ENCODE data around the gene CHURC1. TPM values are rescaled to one million over a fixed set of nuclear protein-coding genes. Genes with fewer than 3 reads are reported as not detected.

CHURC1 gene
- polyA plus RNA-seq, 1 donor, result 42.3 TPM

DNA sequence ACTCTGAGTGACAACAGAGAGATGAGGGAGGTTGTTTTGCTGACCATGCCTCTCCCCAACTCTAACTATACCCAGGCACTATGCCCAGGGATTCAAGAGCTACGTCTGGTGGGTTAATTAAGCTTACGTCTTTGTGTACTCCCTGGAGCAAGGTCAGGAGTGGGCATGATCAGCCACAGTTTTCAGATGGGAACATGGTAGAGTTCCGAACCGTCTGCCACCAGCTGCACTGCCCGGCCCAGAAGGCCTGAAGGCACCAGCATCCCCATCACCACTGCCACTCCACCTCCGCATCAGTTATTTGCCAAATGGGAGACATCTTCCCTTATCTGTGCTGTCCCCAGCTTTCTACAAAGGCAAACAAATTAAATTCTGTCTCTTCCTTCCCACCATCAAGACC is 39.4 kb downstream of the CHURC1 start:
- no peak overlapping the region for H3K4me3 ChIP-seq (ENCODE audit: low read length)
- no peaks in the 10 kb centered on the region for H3K27me3 ChIP-seq (ENCODE audit: control insufficient read depth, insufficient read depth, low read length)
- H3K4me1 ChIP-seq (ENCODE audit: control insufficient read depth, insufficient read depth, low read length), result peaks cover 2% of the 10 kb centered on the region
- H3K36me3 ChIP-seq (ENCODE audit: control insufficient read depth, insufficient read depth, low read length), result peaks cover 32% of the 10 kb centered on the region
- H3K27ac ChIP-seq (ENCODE audit: low read length), result no peak overlapping the region
- DNase-seq, result no peak
- no CpG with 5 or more reads among the region's 6 CpGs for WGBS (ENCODE audit: insufficient coverage, low lambda C conversion rate)
- no peaks in the 10 kb centered on the region for H3K9me3 ChIP-seq (ENCODE audit: control insufficient read depth, low read depth, low read length)

DNA sequence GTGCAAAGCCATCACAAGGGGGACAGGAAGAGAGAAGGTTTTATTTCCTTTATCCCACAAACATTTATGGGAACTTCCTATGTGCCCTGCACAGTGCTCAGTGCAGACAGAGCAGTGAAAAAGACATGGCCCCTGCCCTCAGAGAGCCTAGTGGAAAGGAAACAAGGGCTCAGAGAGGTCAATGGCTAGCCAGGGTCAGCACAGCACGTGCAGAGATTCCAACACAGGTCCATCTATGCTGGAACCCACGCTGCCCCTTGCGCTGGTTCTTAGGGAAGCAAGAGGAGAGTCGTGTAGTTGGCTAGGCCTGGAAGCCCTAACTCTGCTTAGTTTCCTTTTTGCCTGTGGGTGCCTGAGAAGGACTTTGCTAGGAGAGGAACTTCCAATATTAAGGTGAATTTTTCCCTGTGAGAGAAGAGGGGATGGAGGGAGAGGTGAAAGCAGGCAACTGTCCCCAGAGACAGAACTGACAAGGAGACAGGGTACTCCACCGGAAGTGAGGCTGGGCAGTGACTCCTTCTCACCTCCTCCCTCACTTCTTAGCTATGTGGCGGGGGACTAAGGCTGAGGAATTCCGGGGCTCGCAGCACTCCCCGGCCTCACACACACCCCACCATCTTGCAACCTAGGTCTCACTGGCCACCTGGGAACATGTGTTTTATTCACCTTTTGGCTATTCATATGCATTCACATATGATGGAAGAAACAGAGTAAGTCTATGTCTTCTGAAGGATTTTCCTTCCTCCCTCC is 40.4 kb downstream of the CHURC1 start:
- Histone ChIP-seq H3K4me1 (ENCODE audit: control insufficient read depth, insufficient read depth, low read length) (no peaks in the 10 kb centered on the region), H3K36me3 (ENCODE audit: control insufficient read depth, insufficient read depth, low read length) (peaks cover 32% of the 10 kb centered on the region), H3K27me3 (ENCODE audit: control insufficient read depth, insufficient read depth, low read length) (no peaks in the 10 kb centered on the region), H3K9me3 (ENCODE audit: control insufficient read depth, low read depth, low read length) (no peaks in the 10 kb centered on the region), H3K4me3 (ENCODE audit: low read length) (no peak overlapping the region), H3K27ac (ENCODE audit: low read length) (no peak overlapping the region)
- DNase-seq, result no peak
- no CpG with 5 or more reads among the region's 9 CpGs for WGBS (ENCODE audit: insufficient coverage, low lambda C conversion rate)

DNA sequence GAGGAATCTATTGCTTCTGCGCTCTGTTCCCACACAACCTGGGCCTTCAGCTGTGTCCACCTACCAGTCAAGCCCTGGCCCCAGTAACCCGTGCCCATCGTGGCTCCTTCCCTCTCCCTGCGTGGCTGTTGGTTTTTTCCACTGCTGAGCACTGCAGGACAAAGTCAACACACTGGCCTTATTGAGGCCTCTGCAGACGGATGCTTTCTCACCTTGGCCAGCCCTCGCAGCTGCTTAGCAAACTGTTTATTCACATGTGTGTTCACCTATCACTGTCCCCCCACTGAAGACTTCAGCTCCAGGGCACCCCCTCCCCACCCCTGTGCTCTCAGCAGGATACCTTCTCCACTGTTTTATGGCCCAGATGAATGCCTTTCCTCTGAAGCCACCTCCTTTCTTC is 41.0 kb downstream of the CHURC1 start:
- Histone ChIP-seq H3K9me3 (ENCODE audit: control insufficient read depth, low read depth, low read length) (no peaks in the 10 kb centered on the region), H3K27ac (ENCODE audit: low read length) (no peak overlapping the region), H3K36me3 (ENCODE audit: control insufficient read depth, insufficient read depth, low read length) (peaks cover 26% of the 10 kb centered on the region), H3K4me1 (ENCODE audit: control insufficient read depth, insufficient read depth, low read length) (no peaks in the 10 kb centered on the region), H3K4me3 (ENCODE audit: low read length) (no peak overlapping the region), H3K27me3 (ENCODE audit: control insufficient read depth, insufficient read depth, low read length) (no peaks in the 10 kb centered on the region)
- WGBS (ENCODE audit: insufficient coverage, low lambda C conversion rate), result no CpG with 5 or more reads among the region's 6 CpGs
- no peak for DNase-seq

DNA sequence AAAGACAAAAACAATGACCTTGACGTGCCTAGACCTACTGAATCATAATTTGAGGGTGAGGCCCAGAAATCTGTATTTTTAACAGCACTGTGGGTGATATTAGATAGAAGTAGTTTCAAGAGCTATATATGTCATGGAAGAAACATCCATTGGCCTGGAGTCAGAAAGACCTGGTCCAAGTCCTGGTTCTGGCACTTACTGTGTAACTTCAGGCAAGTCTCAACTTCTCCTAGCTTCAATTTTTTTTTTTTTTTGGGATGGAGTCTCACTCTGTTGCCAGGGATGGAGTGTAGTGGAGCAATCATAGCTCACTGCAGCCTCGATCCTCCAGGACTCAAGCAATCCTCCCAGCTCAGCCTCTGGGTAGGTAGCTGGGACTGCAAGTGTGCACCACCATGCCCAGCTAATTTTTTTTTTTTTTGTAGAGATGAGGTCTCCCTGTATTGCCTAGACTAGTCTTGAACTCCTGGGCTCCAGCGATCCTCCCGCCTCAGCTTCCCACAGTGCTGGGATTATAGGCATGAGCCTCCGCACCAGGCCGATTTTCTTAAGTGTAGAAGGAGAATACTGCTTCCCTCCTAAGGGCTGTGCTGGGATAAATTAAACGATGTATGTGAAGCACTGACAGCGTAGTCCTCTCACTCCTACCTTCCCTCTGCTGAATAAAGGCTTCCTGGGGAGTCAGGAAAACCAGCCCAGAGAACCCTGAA is 42.6 kb downstream of the CHURC1 start:
- no CpG with 5 or more reads among the region's 8 CpGs for WGBS (ENCODE audit: insufficient coverage, low lambda C conversion rate)
- H3K36me3 ChIP-seq (ENCODE audit: control insufficient read depth, insufficient read depth, low read length), result peaks cover 11% of the 10 kb centered on the region
- H3K9me3 ChIP-seq (ENCODE audit: control insufficient read depth, low read depth, low read length), result no peaks in the 10 kb centered on the region
- H3K4me1 ChIP-seq (ENCODE audit: control insufficient read depth, insufficient read depth, low read length), result no peaks in the 10 kb centered on the region
- no peak for DNase-seq
- H3K27me3 ChIP-seq (ENCODE audit: control insufficient read depth, insufficient read depth, low read length), result no peaks in the 10 kb centered on the region
- no peak overlapping the region for H3K4me3 ChIP-seq (ENCODE audit: low read length)
- no peak overlapping the region for H3K27ac ChIP-seq (ENCODE audit: low read length)

DNA sequence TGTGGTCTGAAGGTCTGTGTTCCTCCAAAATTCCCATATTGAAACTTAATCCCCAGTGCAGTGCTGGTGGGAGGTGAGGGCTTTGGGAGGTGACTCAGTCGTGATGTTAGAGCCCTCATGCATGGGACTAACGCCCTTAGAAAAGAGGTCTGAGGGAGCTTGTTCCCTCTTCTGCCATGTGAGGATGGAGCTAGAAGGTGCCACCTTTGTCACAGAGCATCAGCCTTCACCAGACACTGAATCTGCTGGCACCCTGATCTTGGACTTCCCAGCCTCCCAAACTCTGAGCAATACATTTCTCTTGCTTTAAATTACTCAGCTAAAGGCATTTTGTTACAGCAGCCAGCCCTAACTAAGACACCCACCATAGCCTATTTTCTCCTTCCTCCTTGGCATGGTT is 43.9 kb downstream of the CHURC1 start:
- H3K9me3 ChIP-seq (ENCODE audit: control insufficient read depth, low read depth, low read length), result no peaks in the 10 kb centered on the region
- H3K36me3 ChIP-seq (ENCODE audit: control insufficient read depth, insufficient read depth, low read length), result peaks cover 11% of the 10 kb centered on the region
- no peak for DNase-seq
- WGBS (ENCODE audit: insufficient coverage, low lambda C conversion rate), result no CpG with 5 or more reads among the region's 2 CpGs
- H3K27ac ChIP-seq (ENCODE audit: low read length), result no peak overlapping the region
- H3K4me1 ChIP-seq (ENCODE audit: control insufficient read depth, insufficient read depth, low read length), result no peaks in the 10 kb centered on the region
- H3K27me3 ChIP-seq (ENCODE audit: control insufficient read depth, insufficient read depth, low read length), result no peaks in the 10 kb centered on the region
- H3K4me3 ChIP-seq (ENCODE audit: low read length), result no peak overlapping the region

DNA sequence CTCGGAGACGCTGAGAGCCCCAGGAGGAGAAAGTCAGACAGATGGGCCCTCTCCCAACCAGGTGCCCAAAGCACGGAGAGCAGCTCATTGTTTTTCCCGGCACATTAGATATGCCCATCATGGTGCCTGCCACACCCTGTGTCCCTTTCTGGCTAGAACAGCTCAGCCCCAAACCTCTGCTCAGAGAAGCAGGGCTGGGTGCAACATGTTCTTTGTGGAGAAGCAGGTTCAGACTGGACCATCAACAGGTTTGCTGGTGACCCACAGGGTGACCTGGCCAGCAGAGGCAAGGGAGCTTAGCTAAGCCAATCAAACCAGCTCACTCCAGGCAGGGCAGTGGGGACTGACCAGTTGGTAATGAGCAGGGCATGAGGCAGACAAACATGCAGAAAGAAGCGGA is 44.5 kb downstream of the CHURC1 start:
- H3K36me3 ChIP-seq (ENCODE audit: control insufficient read depth, insufficient read depth, low read length), result peaks cover 11% of the 10 kb centered on the region
- no CpG with 5 or more reads among the region's 5 CpGs for WGBS (ENCODE audit: insufficient coverage, low lambda C conversion rate)
- no peaks in the 10 kb centered on the region for H3K27me3 ChIP-seq (ENCODE audit: control insufficient read depth, insufficient read depth, low read length)
- DNase-seq, result no peak
- H3K9me3 ChIP-seq (ENCODE audit: control insufficient read depth, low read depth, low read length), result no peaks in the 10 kb centered on the region
- H3K4me3 ChIP-seq (ENCODE audit: low read length), result no peak overlapping the region
- H3K27ac ChIP-seq (ENCODE audit: low read length), result no peak overlapping the region
- no peaks in the 10 kb centered on the region for H3K4me1 ChIP-seq (ENCODE audit: control insufficient read depth, insufficient read depth, low read length)

DNA sequence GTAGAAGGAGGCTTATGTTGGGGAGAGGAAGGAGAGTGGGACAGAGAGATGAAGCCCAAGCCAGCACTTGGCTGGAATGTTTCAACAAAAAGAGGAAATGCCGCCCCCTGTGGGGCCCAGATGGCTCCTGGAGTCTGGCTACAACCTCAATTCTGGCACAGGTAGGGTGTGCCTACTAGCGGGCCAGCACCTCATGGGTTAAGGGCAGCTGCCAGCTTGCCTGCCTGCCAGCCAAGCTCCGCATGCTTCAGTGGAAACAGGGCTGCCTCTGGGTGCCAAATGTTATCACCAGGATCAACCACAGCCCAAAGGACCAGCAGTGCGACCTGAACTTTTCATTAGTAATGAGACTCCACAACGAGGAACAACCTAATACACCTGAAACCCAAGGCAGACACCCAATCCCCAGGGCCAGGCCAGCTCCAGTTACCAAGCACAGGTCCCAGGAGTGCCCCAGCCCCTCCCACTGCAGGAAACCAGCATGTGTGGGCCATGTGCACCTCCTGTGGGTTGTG is 46.6 kb downstream of the CHURC1 start:
- Histone ChIP-seq H3K4me3 (ENCODE audit: low read length) (no peak overlapping the region), H3K27ac (ENCODE audit: low read length) (no peak overlapping the region), H3K4me1 (ENCODE audit: control insufficient read depth, insufficient read depth, low read length) (no peaks in the 10 kb centered on the region), H3K27me3 (ENCODE audit: control insufficient read depth, insufficient read depth, low read length) (no peaks in the 10 kb centered on the region), H3K9me3 (ENCODE audit: control insufficient read depth, low read depth, low read length) (no peaks in the 10 kb centered on the region), H3K36me3 (ENCODE audit: control insufficient read depth, insufficient read depth, low read length) (peaks cover 9% of the 10 kb centered on the region)
- DNase-seq, result no peak
- no CpG with 5 or more reads among the region's 5 CpGs for WGBS (ENCODE audit: insufficient coverage, low lambda C conversion rate)

DNA sequence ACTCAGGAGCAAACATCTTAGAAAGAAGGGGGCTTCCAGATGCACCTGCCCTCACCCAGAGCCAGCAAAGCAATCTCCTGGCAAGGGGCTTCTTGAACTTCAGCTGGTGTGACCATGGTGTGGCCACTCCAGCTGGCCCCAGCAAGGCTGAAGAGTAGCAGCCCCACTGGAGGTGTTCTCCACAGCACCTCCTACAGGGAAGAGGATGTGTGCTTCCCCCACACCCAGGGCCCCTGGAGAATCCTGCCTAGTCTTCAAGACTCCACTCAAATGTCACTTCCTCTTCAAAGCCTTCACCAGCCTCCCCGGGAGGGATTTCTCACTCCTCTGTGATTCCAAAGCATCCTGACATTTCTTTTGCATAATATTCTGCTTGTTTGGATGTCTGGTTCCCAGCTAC is 49.4 kb downstream of the CHURC1 start:
- Histone ChIP-seq H3K27me3 (ENCODE audit: control insufficient read depth, insufficient read depth, low read length) (no peaks in the 10 kb centered on the region), H3K4me3 (ENCODE audit: low read length) (no peak overlapping the region), H3K4me1 (ENCODE audit: control insufficient read depth, insufficient read depth, low read length) (no peaks in the 10 kb centered on the region), H3K27ac (ENCODE audit: low read length) (no peak overlapping the region), H3K36me3 (ENCODE audit: control insufficient read depth, insufficient read depth, low read length) (peaks cover 7% of the 10 kb centered on the region), H3K9me3 (ENCODE audit: control insufficient read depth, low read depth, low read length) (no peaks in the 10 kb centered on the region)
- DNase-seq, result no peak
- 100% methylated on average over 1 of the region's 1 CpG for WGBS (ENCODE audit: insufficient coverage, low lambda C conversion rate)

DNA sequence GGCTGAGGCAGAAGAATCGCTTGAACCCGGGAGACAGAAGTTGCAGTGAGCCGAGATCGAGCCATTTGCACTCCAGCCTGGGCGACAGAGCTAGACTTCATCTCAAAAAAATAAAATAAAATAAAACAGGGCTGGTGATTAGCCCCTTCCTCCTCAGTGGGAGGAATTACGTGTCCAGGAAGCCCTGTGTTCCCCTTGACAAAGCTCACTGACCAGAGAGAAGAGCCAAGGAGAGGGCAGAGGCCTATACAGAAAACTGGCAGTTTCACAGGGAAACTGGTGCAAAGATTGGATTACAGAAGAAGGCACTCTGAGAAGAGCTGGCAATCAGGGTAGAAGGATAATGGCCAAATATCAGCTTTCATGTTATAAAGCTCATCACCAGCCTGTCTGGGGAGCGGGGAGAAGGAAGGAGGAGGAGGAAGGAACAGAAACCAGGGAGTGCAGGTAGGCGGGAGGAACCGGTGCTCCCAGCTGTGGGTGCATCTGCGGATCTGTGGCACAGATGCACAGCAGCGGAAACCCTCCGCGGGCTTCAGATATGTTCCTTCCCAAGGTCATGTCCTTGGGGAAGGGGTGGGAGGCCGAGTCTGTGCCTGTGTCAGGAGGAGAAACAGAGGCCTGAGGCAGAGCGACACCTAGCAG is 51.2 kb downstream of the CHURC1 start:
- no peaks in the 10 kb centered on the region for H3K27me3 ChIP-seq (ENCODE audit: control insufficient read depth, insufficient read depth, low read length)
- no peak overlapping the region for H3K27ac ChIP-seq (ENCODE audit: low read length)
- H3K36me3 ChIP-seq (ENCODE audit: control insufficient read depth, insufficient read depth, low read length), result peaks cover 7% of the 10 kb centered on the region
- DNase-seq, result no peak
- no peak overlapping the region for H3K4me3 ChIP-seq (ENCODE audit: low read length)
- WGBS (ENCODE audit: insufficient coverage, low lambda C conversion rate), result no CpG with 5 or more reads among the region's 15 CpGs
- peaks cover 7% of the 10 kb centered on the region for H3K4me1 ChIP-seq (ENCODE audit: control insufficient read depth, insufficient read depth, low read length)
- no peaks in the 10 kb centered on the region for H3K9me3 ChIP-seq (ENCODE audit: control insufficient read depth, low read depth, low read length)

DNA sequence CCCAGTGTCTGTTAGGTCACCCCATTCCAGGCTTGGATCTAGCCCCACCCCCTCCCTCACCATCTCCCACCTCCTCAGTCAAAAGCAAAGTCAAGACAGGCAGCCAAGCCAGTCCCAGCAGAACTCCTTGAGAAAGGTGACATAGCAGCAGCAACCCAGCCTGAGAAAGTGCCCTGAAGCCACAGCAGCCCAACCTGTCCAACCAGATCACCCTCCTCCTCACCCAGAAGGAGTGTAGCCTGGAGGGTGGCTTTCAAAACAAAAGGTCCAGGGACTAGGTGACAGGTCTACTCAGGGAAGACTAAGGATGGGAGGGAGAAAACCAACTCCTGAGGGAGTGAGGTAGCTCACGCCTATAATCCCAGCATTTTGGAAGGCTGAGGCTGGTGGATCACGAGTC is 52.7 kb downstream of the CHURC1 start:
- no CpG with 5 or more reads among the region's 2 CpGs for WGBS (ENCODE audit: insufficient coverage, low lambda C conversion rate)
- Histone ChIP-seq H3K4me1 (ENCODE audit: control insufficient read depth, insufficient read depth, low read length) (peaks cover 11% of the 10 kb centered on the region), H3K27ac (ENCODE audit: low read length) (no peak overlapping the region), H3K9me3 (ENCODE audit: control insufficient read depth, low read depth, low read length) (no peaks in the 10 kb centered on the region), H3K27me3 (ENCODE audit: control insufficient read depth, insufficient read depth, low read length) (no peaks in the 10 kb centered on the region), H3K4me3 (ENCODE audit: low read length) (no peak overlapping the region), H3K36me3 (ENCODE audit: control insufficient read depth, insufficient read depth, low read length) (peaks cover 7% of the 10 kb centered on the region)
- no peak for DNase-seq

Data from large intestine (tissue), 3 donors.